IMR-90 (cell line): ENCODE data around the gene LMO1. TPM values are rescaled to one million over a fixed set of nuclear protein-coding genes. Genes with fewer than 3 reads are reported as not detected.

Experiments used
- ATAC-seq: fragments of 200-7000 bp; cut with Tn5 transposase; 2 replicates; pipeline ENCODE4 v1.9.1; 2020; ENCODE audit warnings: low read depth, mild to moderate bottlenecking, moderate library complexity
- BruUV-seq: library from RNA; stranded (reverse); fragments of 400-500 nt; replicated peaks from 2 replicates; lab custom pipeline; 2021; lab: Mats Ljungman, UMichigan
- CTCF ChIA-PET: fragments of 300-600 bp; formaldehyde crosslinking; extraction: SDS; loops from one replicate; lab custom pipeline; 2021; ENCODE audit warnings: antibody characterized with exemption; lab: Yijun Ruan, JAX
- POLR2A ChIA-PET: fragments of 300-600 bp; sonication (Branson Sonifier 250); formaldehyde crosslinking; loops from one replicate; lab custom pipeline; 2022; ENCODE audit warnings: antibody characterized with exemption; ENCODE audit not compliant: unreplicated experiment; lab: Charles Lee
- DNase-seq: peaks from one replicate; pipeline ENCODE4 v3.0.0; 2013
- H2AFZ ChIP-seq: replicated peaks from 2 replicates; pipeline ENCODE3; 2013; ENCODE audit warnings: low read length, mild to moderate bottlenecking; ENCODE audit not compliant: poor library complexity
- H2AK5ac ChIP-seq: 2 replicates; pipeline ENCODE4 v1.6.1; 2013; ENCODE audit warnings: low read depth, low read length, inconsistent platforms
- H2AK9ac ChIP-seq: replicated peaks from 2 replicates; pipeline ENCODE3; 2013; ENCODE audit warnings: mild to moderate bottlenecking, low read depth, low read length, moderate library complexity; ENCODE audit not compliant: poor library complexity
- H2BK120ac ChIP-seq: 2 replicates; pipeline ENCODE4 v1.6.1; 2013; ENCODE audit warnings: low read depth, low read length, inconsistent platforms
- H2BK15ac ChIP-seq: 3 replicates; pipeline ENCODE4 v1.6.1; 2013; ENCODE audit warnings: low read depth, low read length, inconsistent platforms
- H2BK20ac ChIP-seq: 2 replicates; pipeline ENCODE4 v1.6.1; 2013; ENCODE audit warnings: low read depth, mild to moderate bottlenecking, inconsistent platforms, low read length, moderate library complexity
- H2BK5ac ChIP-seq: 2 replicates; pipeline ENCODE4 v1.6.1; 2013; ENCODE audit warnings: mild to moderate bottlenecking, low read depth, low read length, inconsistent platforms; ENCODE audit not compliant: poor library complexity, severe bottlenecking
- H3K14ac ChIP-seq: replicated peaks from 2 replicates; pipeline ENCODE4 v1.6.1; 2013; ENCODE audit warnings: low read depth, low read length, inconsistent platforms
- H3K18ac ChIP-seq: 2 replicates; pipeline ENCODE4 v1.6.1; 2013; ENCODE audit warnings: low read depth, low read length, control low read depth
- H3K23ac ChIP-seq: 2 replicates; pipeline ENCODE4 v1.6.1; 2013; ENCODE audit warnings: low read depth, low read length, inconsistent platforms
- H3K27ac ChIP-seq: 2 replicates; pipeline ENCODE4 v1.5.1; 2013; ENCODE audit warnings: mild to moderate bottlenecking, control low read depth, low read length; ENCODE audit not compliant: insufficient read depth
- H3K27me3 ChIP-seq: 2 replicates; pipeline ENCODE4 v1.6.1; 2013; ENCODE audit warnings: low read length; ENCODE audit not compliant: control insufficient read depth, insufficient read depth
- H3K36me3 ChIP-seq: 2 replicates; pipeline ENCODE4 v1.6.1; 2013; ENCODE audit warnings: low read length, mixed read lengths; ENCODE audit not compliant: control insufficient read depth, insufficient read depth
- H3K4ac ChIP-seq: 2 replicates; pipeline ENCODE4 v1.6.1; 2013; ENCODE audit warnings: low read depth, low read length, inconsistent platforms
- H3K4me1 ChIP-seq: 2 replicates; pipeline ENCODE4 v1.6.1; 2013; ENCODE audit warnings: low read length, mixed read lengths; ENCODE audit not compliant: control insufficient read depth, insufficient read depth
- H3K4me2 ChIP-seq: 2 replicates; pipeline ENCODE4 v1.6.1; 2013; ENCODE audit warnings: low read depth, mild to moderate bottlenecking, control low read depth, low read length, moderate library complexity
- H3K4me3 ChIP-seq: 2 replicates; pipeline ENCODE4 v1.5.1; 2013; ENCODE audit warnings: low read depth, mild to moderate bottlenecking, control low read depth, low read length, moderate library complexity; ENCODE audit not compliant: insufficient read depth
- H3K56ac ChIP-seq: 2 replicates; pipeline ENCODE4 v1.6.1; 2013; ENCODE audit warnings: low read length, inconsistent platforms; ENCODE audit not compliant: insufficient read depth; ENCODE audit errors: extremely low read depth
- H3K79me1 ChIP-seq, 2 experiments: 2 replicates each; pipeline ENCODE4 v1.6.1; 2013; ENCODE audit warnings: low read length in 2 of 2, inconsistent platforms in 1 of 2, low read depth in 1 of 2
- H3K9ac ChIP-seq: 2 replicates; pipeline ENCODE4 v1.6.1; 2013; ENCODE audit warnings: low read depth, low read length, control low read depth
- H3K9me1 ChIP-seq: 2 replicates; pipeline ENCODE4 v1.6.1; 2013; ENCODE audit warnings: low read length, inconsistent platforms; ENCODE audit not compliant: insufficient read depth
- H3K9me3 ChIP-seq: 2 replicates; pipeline ENCODE4 v1.6.1; 2013; ENCODE audit warnings: low read length; ENCODE audit not compliant: control insufficient read depth, insufficient read depth
- H4K20me1 ChIP-seq: 2 replicates; pipeline ENCODE4 v1.6.1; 2013; ENCODE audit warnings: low read length, inconsistent platforms; ENCODE audit not compliant: insufficient read depth
- H4K5ac ChIP-seq: 2 replicates; pipeline ENCODE4 v1.6.1; 2013; ENCODE audit warnings: mild to moderate bottlenecking, low read depth, low read length, control low read depth
- H4K8ac ChIP-seq, 2 experiments: 2 replicates each; pipeline ENCODE4 v1.6.1; 2013; ENCODE audit warnings: low read depth in 2 of 2, low read length in 2 of 2, control low read depth in 1 of 2, inconsistent platforms in 1 of 2
- H4K91ac ChIP-seq: 2 replicates; pipeline ENCODE4 v1.6.1; 2013; ENCODE audit warnings: low read depth, low read length, inconsistent platforms; ENCODE audit not compliant: insufficient read depth
- BHLHE40 ChIP-seq: fragments of 150-350 bp; IDR thresholded peaks from 2 replicates; pipeline ENCODE4 v1.6.1; 2016; ENCODE audit warnings: mild to moderate bottlenecking, low read depth, low read length
- ELK1 ChIP-seq: fragments of 150-350 bp; IDR thresholded peaks from 2 replicates; pipeline ENCODE4 v1.6.1; 2016; ENCODE audit warnings: low read depth, mild to moderate bottlenecking, low read length, moderate library complexity, borderline replicate concordance
- MAFK ChIP-seq: IDR thresholded peaks from 2 replicates; pipeline ENCODE4 v1.6.1; 2012; ENCODE audit warnings: low read depth, low read length, improper control_type of control experiment
- NFE2L2 ChIP-seq: fragments of 150-350 bp; IDR thresholded peaks from 2 replicates; pipeline ENCODE4 v1.6.1; 2016; ENCODE audit warnings: low read depth, mild to moderate bottlenecking, low read length
- POLR2A ChIP-seq: IDR thresholded peaks from 2 replicates; pipeline ENCODE4 v1.6.1; 2012; ENCODE audit warnings: mild to moderate bottlenecking, low read depth, low read length
- RCOR1 ChIP-seq: IDR thresholded peaks from 2 replicates; pipeline ENCODE4 v1.6.1; 2012; ENCODE audit warnings: mild to moderate bottlenecking, low read length, improper control_type of control experiment; ENCODE audit not compliant: insufficient replicate concordance
- RFX5 ChIP-seq: IDR thresholded peaks from 2 replicates; pipeline ENCODE4 v1.8.0; 2012; ENCODE audit warnings: low read depth, mild to moderate bottlenecking, low read length, moderate library complexity
- WGBS, 2 experiments: methylation state at CpG; one replicate each; pipeline versions ENCODE4 v1.1.5 to v1.1.7; 2013; ENCODE audit warnings: missing lambda C conversion rate in 2 of 2; ENCODE audit not compliant: insufficient read length in 1 of 2; ENCODE audit errors: extremely low coverage in 2 of 2; 5-methylcytosine and 5-hydroxymethylcytosine counted together
- dilution Hi-C: fragments of 300-500 bp; cut with HindIII; formaldehyde crosslinking; loops from one replicate; pipeline ENCODE4 v1.14.3; 2018; ENCODE audit warnings: low sequenced_read_pairs; ENCODE audit not compliant: unreplicated experiment
- in situ Hi-C: fragments of 300-500 bp; cut with MboI; formaldehyde crosslinking; loops from 3 replicates; pipeline ENCODE4 v1.14.3; 2019; ENCODE audit warnings: low sequenced_read_pairs, inconsistent platforms, mixed read lengths
- intact Hi-C: fragments of 100-400 bp; cut with micrococcal nuclease; formaldehyde crosslinking; loops from 2 replicates; pipeline ENCODE4 v1.10.0; 2022
- polyA plus RNA-seq, 3 experiments: library from polyadenylated mRNA; depleted of rRNA; stranded (reverse); fragments of >200 nt; gene quantifications; 2 replicates each; pipeline ENCODE4 v1.2.3, GENCODE V29; 2012; ENCODE audit warnings: low replicate concordance in 1 of 3
- total RNA-seq: library from RNA; depleted of rRNA; stranded (reverse); fragments of >200 nt; gene quantifications from 2 replicates; pipeline ENCODE4 v1.2.3, GENCODE V29; 2012

LMO1 gene
- total and polyA plus RNA-seq, 2 of the 4 experiments (the other 2 are of a cell fraction): not detected

- ATAC-seq: no peak
These were observed 12.8 kb upstream of the LMO1 start for GRCh38 chr11:8276528-8276927.

More at GRCh38 chr11:8276528-8276927, 12.8 kb upstream of the LMO1 start:
- Histone ChIP-seq H3K27ac (no peak overlapping the region), H3K36me3 (no peaks in the 10 kb centered on the region), H3K4me2 (no peak overlapping the region), H4K5ac (no peak overlapping the region), H2AK9ac (no peak overlapping the region), H4K91ac (no peak overlapping the region), H3K27me3 (peaks cover 2% of the 10 kb centered on the region), H3K56ac (no peak overlapping the region), H3K23ac (no peak overlapping the region), H3K4ac (no peak overlapping the region), H4K20me1 (no peaks in the 10 kb centered on the region), H2AK5ac (no peak overlapping the region), H2BK15ac (no peak overlapping the region), H2BK5ac (no peak overlapping the region), H4K8ac (no peak overlapping the region), H2BK20ac (no peak overlapping the region), H2BK120ac (no peak overlapping the region), H3K9ac (no peak overlapping the region), H3K9me3 (no peaks in the 10 kb centered on the region), H3K79me1 (no peaks in the 10 kb centered on the region), H3K9me1 (no peaks in the 10 kb centered on the region), H3K4me1 (no peaks in the 10 kb centered on the region), H3K18ac (no peak overlapping the region), H3K14ac (no peak overlapping the region), H3K4me3 (no peak overlapping the region), H2AFZ (no peak overlapping the region)
- ChIA-PET CTCF (interaction anchor here (1.1 kb wide), 1 partner anchor 13 kb away, joined by 3 read pairs; the partner anchor contains the start of gene LMO1), POLR2A (no interaction called here)
- BruUV-seq: no TSS peak
- dilution Hi-C loops: no loop called here
- intact Hi-C loops: no loop called here
- DNase-seq: no peak
- in situ Hi-C loops: no loop called here
- TF ChIP-seq ELK1 (no peak), POLR2A (no peak), BHLHE40 (no peak), NFE2L2 (no peak), RFX5 (no peak), MAFK (no peak), RCOR1 (no peak)
- 64% methylated on average over 3 of the region's 4 CpGs; no CpG with 5 or more reads in 1 of the 2 experiments for WGBS, 2 experiments
